OCI-LY7 (cell line): ENCODE results near the gene TWF1. TPM values are rescaled to one million over a fixed set of nuclear protein-coding genes. Genes with fewer than 3 reads are reported as not detected.

Experiments
- BruUV-seq: library from RNA; stranded (reverse); fragments of 400-500 nt; replicated peaks from 2 replicates; lab custom pipeline; 2021; lab: Mats Ljungman, UMichigan
- CTCF ChIA-PET: fragments of 300-600 bp; sonication (Branson Sonifier 250); formaldehyde crosslinking; loops from one replicate; lab custom pipeline; 2022; ENCODE audit warnings: antibody characterized with exemption; ENCODE audit not compliant: unreplicated experiment; lab: Charles Lee
- POLR2A ChIA-PET: fragments of 300-600 bp; sonication (Branson Sonifier 250); formaldehyde crosslinking; loops from one replicate; lab custom pipeline; 2022; ENCODE audit warnings: antibody characterized with exemption; lab: Charles Lee
- DNase-seq: peaks from one replicate; pipeline ENCODE4 v3.0.0-alpha.2; 2015; ENCODE audit warnings: low spot score
- H2AFZ ChIP-seq: fragments of 200-600 bp; sonication (generic), shearing (Covaris generic); 2 replicates; pipeline ENCODE4 v1.6.1; 2014; ENCODE audit warnings: mild to moderate bottlenecking, antibody characterized with exemption, low read length, moderate library complexity
- H3K27ac ChIP-seq: fragments of 200-600 bp; sonication (generic); 2 replicates; pipeline ENCODE4 v1.5.1; 2014; ENCODE audit warnings: mixed run types, low read depth, mild to moderate bottlenecking, moderate library complexity, low read length, inconsistent platforms; ENCODE audit not compliant: poor library complexity, severe bottlenecking
- H3K36me3 ChIP-seq: fragments of 200-600 bp; sonication (generic); 2 replicates; pipeline ENCODE4 v1.6.1; 2014; ENCODE audit warnings: mild to moderate bottlenecking, antibody characterized with exemption, low read length, moderate library complexity, mixed read lengths; ENCODE audit not compliant: insufficient read depth
- H3K4me1 ChIP-seq: fragments of 200-600 bp; sonication (generic); 2 replicates; pipeline ENCODE4 v1.5.1; 2014; ENCODE audit warnings: mild to moderate bottlenecking, low read length; ENCODE audit not compliant: insufficient read depth, poor library complexity, severe bottlenecking
- H3K4me2 ChIP-seq: fragments of 200-600 bp; sonication (generic); 2 replicates; pipeline ENCODE4 v1.6.1; 2014; ENCODE audit warnings: mild to moderate bottlenecking, low read length
- H3K4me3 ChIP-seq: fragments of 200-600 bp; sonication (generic); 2 replicates; pipeline ENCODE4 v1.5.1; 2014; ENCODE audit warnings: mild to moderate bottlenecking, low read depth, low read length; ENCODE audit not compliant: poor library complexity, severe bottlenecking
- H3K79me2 ChIP-seq: fragments of 200-600 bp; sonication (generic); 2 replicates; pipeline ENCODE4 v1.6.1; 2016; ENCODE audit warnings: low read depth, mild to moderate bottlenecking, low read length, moderate library complexity, mixed read lengths; ENCODE audit not compliant: insufficient read depth
- H3K9me2 ChIP-seq: fragments of 200-600 bp; sonication (generic); 2 replicates; pipeline ENCODE4 v1.6.1; 2016; ENCODE audit warnings: mild to moderate bottlenecking, low read length, mixed read lengths; ENCODE audit not compliant: insufficient read depth
- H3K9me3 ChIP-seq: fragments of 200-600 bp; sonication (generic); 2 replicates; pipeline ENCODE4 v1.6.1; 2014; ENCODE audit warnings: mild to moderate bottlenecking, mixed run types, low read length, mixed read lengths
- H4K20me1 ChIP-seq: fragments of 200-600 bp; sonication (generic); 2 replicates; pipeline ENCODE4 v1.6.1; 2014; ENCODE audit warnings: mild to moderate bottlenecking, antibody characterized with exemption, low read length, moderate library complexity, mixed read lengths; ENCODE audit not compliant: insufficient read depth
- CTCF ChIP-seq: fragments of 200-600 bp; sonication (generic); conservative IDR thresholded peaks from 2 replicates; pipeline ENCODE4 v1.5.1; 2014; ENCODE audit warnings: mild to moderate bottlenecking, antibody characterized with exemption, low read length, moderate library complexity, mixed read lengths
- EZH2phosphoT487 ChIP-seq: fragments of 200-600 bp; sonication (generic); IDR thresholded peaks from 2 replicates; pipeline ENCODE4 v1.6.1; 2018; ENCODE audit warnings: low read depth, borderline replicate concordance, mild to moderate bottlenecking, mixed run types, antibody characterized with exemption, low read length, moderate library complexity, mixed read lengths
- intact Hi-C: fragments of 100-400 bp; cut with micrococcal nuclease; formaldehyde crosslinking; loops from one replicate; pipeline ENCODE4 v1.10.0; 2022; ENCODE audit not compliant: unreplicated experiment
- total RNA-seq, 2 experiments: library from RNA; depleted of rRNA in 1 of 2; stranded (reverse); fragments of >200 nt in 1 of 2; shearing (Covaris generic) in 1 of 2; gene quantifications; 2 replicates each; pipeline ENCODE4 v1.2.3, GENCODE V29; 2014 to 2022

Gene TWF1
- total RNA-seq, 2 experiments from 2014 or later = 26.1 to 29.4 TPM

- Histone ChIP-seq H3K4me3 (no peak overlapping the region), H3K9me3 (no peaks in the 10 kb centered on the region), H3K79me2 (peaks cover 2% of the 10 kb centered on the region; the same call in 1 of the 2 replicates), H3K9me2 (no peaks in the 10 kb centered on the region), H2AFZ (no peak overlapping the region), H3K4me1 (no peaks in the 10 kb centered on the region), H4K20me1 (no peaks in the 10 kb centered on the region), H3K27ac (no peak overlapping the region), H3K4me2 (no peak overlapping the region), H3K36me3 (peaks cover 77% of the 10 kb centered on the region)
- TF ChIP-seq EZH2phosphoT487 (no peak), CTCF (no peak)
- intact Hi-C loops = no loop called here
- CTCF ChIA-PET = no interaction called here
- POLR2A ChIA-PET = interaction anchor here (0.6 to 4.6 kb wide), 6 partner anchors 9 to 734 kb away, joined by 3 to 27 read pairs (median 5); partner anchors contain the start of gene TWF1
- DNase-seq = no peak
- BruUV-seq = no TSS peak
Observed at GRCh38 chr12:43795716-43796280, 10.3 kb downstream of the TWF1 start.

- Histone ChIP-seq H3K9me3 (no peaks in the 10 kb centered on the region), H3K4me1 (no peaks in the 10 kb centered on the region), H3K9me2 (no peaks in the 10 kb centered on the region), H3K4me3 (no peak overlapping the region), H3K27ac (no peak overlapping the region), H2AFZ (no peak overlapping the region), H3K4me2 (no peak overlapping the region), H3K36me3 (peaks cover 49% of the 10 kb centered on the region), H3K79me2 (no peaks in the 10 kb centered on the region), H4K20me1 (no peaks in the 10 kb centered on the region)
- ChIA-PET CTCF (no interaction called here), POLR2A (interaction anchor here (0.6 to 1.4 kb wide), 5 partner anchors 9 to 27 kb away, joined by 3 read pairs; partner anchors contain the start of gene TWF1)
- intact Hi-C loops = no loop called here
- TF ChIP-seq CTCF (no peak), EZH2phosphoT487 (no peak)
- no TSS peak for BruUV-seq
- DNase-seq = no peak
Observed at GRCh38 chr12:43789941-43790340, 16.2 kb downstream of the TWF1 start.
